SIG-M5 treated with dmso at 0.1 percent for 504 hours (cell line): ENCODE data around the gene CFP.

Source experiments
- DNase-seq: peaks from one replicate; lab custom pipeline; 2025; ENCODE audit not compliant: unreplicated experiment; lab: John Stamatoyannopoulos, UW

Gene CFP

GRCh38 chrX:47638816-47639215 is 9.1 kb upstream of the CFP start:
- no peak for DNase-seq

- DNase-seq = no peak
Observed at GRCh38 chrX:47637546-47638195, 7.9 kb upstream of the CFP start.

- no peak for DNase-seq
Observed at GRCh38 chrX:47634871-47635575, 5.3 kb upstream of the CFP start.

- DNase-seq = no peak
Observed at GRCh38 chrX:47633689-47634590, 4.2 kb upstream of the CFP start.

GRCh38 chrX:47632666-47633065 is 2.9 kb upstream of the CFP start:
- no peak for DNase-seq

- DNase-seq = no peak
Observed at GRCh38 chrX:47631676-47632075, 1.9 kb upstream of the CFP start.

GRCh38 chrX:47628982-47629381 is 748 bp downstream of the CFP start:
- no peak for DNase-seq

- no peak for DNase-seq
Observed at GRCh38 chrX:47625365-47625764, 4.4 kb downstream of the CFP start.

- peak; percentile 18 for DNase-seq
Observed at GRCh38 chrX:47623540-47624027, 6.1 kb downstream of the CFP start.

GRCh38 chrX:47621851-47622250 is 7.9 kb downstream of the CFP start:
- no peak for DNase-seq

- no peak for DNase-seq
Observed at GRCh38 chrX:47620303-47620685, 9.4 kb downstream of the CFP start.

- DNase-seq = peak; percentile 33
Observed at GRCh38 chrX:47619486-47620302, 10.0 kb downstream of the CFP start, which contains the start of gene SYN1. TSS of gene SYN1 (minus strand) at chrX:47619857. CDS start at chrX:47619728, 129 bp downstream.

GRCh38 chrX:47618923-47619485 is 10.7 kb downstream of the CFP start:
- no peak for DNase-seq

- DNase-seq = no peak
Observed at GRCh38 chrX:47614618-47615017, 15.1 kb downstream of the CFP start.

GRCh38 chrX:47613082-47613481 is 16.6 kb downstream of the CFP start:
- no peak for DNase-seq

GRCh38 chrX:47612418-47612817 is 17.3 kb downstream of the CFP start:
- DNase-seq = no peak

- no peak for DNase-seq
Observed at GRCh38 chrX:47611926-47612325, 17.8 kb downstream of the CFP start.

GRCh38 chrX:47611489-47611888 is 18.2 kb downstream of the CFP start:
- DNase-seq = no peak

GRCh38 chrX:47610511-47610910 is 19.2 kb downstream of the CFP start:
- no peak for DNase-seq

GRCh38 chrX:47608130-47608810 is 21.5 kb downstream of the CFP start:
- DNase-seq = no peak
